ENCODE measurements around the gene GIPC3.

The GIPC3 gene, protein sequence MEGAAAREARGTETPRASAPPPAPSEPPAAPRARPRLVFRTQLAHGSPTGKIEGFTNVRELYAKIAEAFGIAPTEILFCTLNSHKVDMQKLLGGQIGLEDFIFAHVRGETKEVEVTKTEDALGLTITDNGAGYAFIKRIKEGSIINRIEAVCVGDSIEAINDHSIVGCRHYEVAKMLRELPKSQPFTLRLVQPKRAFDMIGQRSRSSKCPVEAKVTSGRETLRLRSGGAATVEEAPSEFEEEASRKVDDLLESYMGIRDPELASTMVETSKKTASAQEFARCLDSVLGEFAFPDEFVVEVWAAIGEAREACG

DNA sequence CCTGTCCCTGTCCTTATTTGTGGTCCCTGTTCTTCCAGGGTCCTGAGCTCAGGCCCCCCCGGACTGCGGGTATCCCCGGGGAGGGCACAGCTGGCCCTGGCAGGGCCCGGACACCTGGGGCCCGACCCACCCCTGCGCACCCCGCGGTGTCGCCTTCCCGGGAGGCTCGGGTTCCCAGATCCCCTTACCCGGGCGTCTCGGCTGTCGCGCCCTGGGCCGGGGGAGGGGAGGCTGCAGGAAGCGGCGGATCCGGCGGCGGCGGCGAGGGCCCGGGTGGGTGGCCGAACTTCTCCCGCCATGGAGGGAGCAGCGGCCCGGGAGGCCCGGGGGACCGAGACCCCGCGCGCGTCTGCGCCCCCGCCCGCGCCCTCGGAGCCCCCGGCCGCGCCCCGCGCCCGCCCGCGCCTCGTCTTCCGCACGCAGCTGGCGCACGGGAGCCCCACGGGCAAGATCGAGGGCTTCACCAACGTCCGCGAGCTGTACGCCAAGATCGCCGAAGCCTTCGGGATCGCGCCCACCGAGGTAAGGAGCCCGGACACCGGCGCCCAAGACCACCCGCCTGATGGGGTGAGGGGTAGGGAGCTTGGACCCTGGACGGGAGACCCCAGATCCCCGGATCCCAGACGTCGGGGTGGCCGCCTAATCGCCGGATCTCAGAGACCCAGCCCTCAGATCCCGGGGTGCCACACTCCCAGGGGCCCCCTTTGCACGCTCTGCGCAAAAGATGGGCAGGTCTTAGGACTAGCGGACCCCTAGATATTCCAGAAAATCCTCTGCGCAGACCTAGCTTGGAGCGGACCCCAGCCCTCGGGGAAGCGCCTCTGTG is at the start of gene GIPC3:
Gene GIPC3, plus strand, starts transcription at position 178 of the 826 bp plus-strand sequence. Its CDS starts 120 bp downstream, at position 298.
- no peak for DNase-seq (ENCODE audit: low read depth)

DNA sequence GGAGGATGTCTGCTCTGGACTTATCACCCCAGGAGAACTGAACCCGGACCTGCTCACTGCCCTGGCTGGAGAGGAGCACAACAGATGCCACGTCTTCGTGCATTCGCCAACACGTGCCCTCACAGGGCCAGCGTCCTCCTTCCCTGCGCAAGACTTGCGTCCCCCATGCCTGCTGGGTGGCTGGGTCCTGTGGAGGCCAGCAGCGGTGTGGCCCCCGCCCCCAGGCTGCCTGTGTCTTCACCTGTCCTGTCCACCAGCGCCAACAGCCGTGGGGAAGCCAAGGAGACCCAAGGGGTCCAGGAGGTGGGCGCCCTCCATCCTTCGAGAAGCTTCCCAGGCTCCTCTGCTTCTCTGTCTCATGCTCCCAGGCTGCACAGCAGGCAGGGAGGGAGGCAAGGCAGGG is 49.7 kb upstream of the GIPC3 start:
- no peak for DNase-seq (ENCODE audit: low read depth)

GRCh38 chr19:3535981-3536380 is 49.3 kb upstream of the GIPC3 start:
- DNase-seq (ENCODE audit: low read depth): no peak

DNA sequence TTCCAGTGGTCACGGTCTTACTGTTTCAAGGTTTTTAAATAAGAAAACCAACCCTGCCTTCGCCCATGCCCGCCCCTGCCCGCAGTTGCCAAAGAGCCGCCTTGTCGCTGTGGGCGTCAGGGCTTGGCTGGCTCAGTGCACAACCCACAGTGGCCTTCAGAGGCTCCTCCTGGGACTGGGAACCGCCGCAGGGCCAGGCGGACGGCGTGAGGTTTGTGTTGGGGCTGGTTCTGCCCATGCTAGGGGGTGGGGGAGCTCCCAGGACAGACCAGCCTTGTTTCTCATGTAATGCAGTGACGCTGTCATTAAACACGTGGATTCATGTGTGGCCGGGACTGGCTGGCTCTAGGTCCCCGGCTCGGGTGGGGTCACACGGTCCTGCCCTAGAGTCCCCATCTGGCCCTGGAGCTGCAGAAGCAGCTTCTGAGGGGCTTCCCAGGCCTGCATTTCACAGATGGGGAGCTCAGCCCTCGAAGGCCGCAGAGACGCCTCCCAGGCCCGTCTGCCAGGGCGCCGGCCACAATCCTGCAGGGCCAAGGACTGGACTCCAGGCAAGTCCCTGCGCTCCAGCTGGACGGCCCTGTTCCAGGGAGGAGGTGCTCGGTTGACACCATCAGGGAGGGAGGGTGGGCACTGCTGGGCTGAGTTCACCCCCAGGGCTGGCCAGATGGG is 48.7 kb upstream of the GIPC3 start:
- DNase-seq (ENCODE audit: low read depth): no peak

DNA sequence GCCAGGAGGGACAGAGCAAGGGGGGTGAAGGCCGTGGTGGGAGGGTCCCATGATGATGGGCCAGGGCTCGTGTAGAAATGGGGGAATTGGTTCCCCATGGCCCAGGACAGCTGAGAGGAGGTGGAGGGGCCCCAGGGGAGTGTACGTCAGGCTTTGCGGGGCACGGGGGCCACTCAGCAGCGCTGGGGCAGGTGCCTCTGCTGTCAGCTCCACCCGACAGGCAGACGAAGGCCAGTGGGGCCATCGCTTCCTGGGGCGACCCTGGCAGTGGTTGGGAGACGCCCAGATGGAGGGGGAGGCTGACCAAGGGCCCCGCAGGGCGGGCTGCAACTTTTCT is 48.2 kb upstream of the GIPC3 start:
- DNase-seq (ENCODE audit: low read depth): no peak

- no peak for DNase-seq (ENCODE audit: low read depth)
These were observed 47.6 kb upstream of the GIPC3 start for GRCh38 chr19:3537438-3538240.

DNA sequence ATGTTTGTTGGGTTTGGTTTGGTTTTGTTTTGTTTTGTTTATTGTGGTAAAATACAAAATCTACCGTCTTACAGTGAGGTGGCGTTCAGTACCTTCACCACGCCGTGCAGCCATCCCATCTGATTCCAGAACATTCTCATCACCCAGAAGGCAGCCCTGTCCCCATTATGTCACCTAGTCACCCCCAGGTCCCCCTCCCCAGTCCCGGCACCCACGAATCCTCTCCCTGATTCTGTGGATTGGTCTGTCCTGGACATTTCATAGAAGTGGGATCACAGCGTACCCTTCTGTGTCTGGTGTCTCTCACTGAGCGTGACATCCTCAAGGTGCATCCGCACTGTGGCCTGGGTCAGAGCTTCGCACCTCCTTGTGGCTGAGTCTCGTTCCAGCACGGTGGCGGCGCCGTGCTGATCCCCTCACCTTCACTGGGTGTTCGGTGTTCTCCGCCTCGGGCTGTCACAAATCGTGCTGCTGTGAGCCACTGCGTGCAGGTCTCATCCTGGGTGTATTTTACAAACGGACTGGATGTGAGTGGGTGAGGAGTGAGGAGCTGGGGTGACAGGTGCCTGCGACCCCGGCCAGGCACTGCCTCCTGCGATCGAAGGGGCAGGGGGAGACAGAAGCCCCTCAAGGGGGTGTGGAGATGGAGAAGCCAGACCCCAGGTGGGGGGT is 46.9 kb upstream of the GIPC3 start:
- DNase-seq (ENCODE audit: low read depth): no peak

GRCh38 chr19:3538965-3539755 is 46.1 kb upstream of the GIPC3 start, which contains the start of gene TEKTIP1:
Gene TEKTIP1 (plus strand): TSS chr19:3539174. CDS start chr19:3539178, 4 bp downstream.
- no peak for DNase-seq (ENCODE audit: low read depth)

- DNase-seq (ENCODE audit: low read depth): no peak
These were observed 45.5 kb upstream of the GIPC3 start for GRCh38 chr19:3539756-3540118.

- DNase-seq (ENCODE audit: low read depth): no peak
These were observed 41.9 kb upstream of the GIPC3 start for GRCh38 chr19:3543150-3544057.

- no peak for DNase-seq (ENCODE audit: low read depth)
These were observed 41.3 kb upstream of the GIPC3 start for GRCh38 chr19:3544058-3544376.

- peak; percentile 17 for DNase-seq (ENCODE audit: low read depth)
These were observed 40.3 kb upstream of the GIPC3 start for GRCh38 chr19:3544742-3545668.

- DNase-seq (ENCODE audit: low read depth): no peak
These were observed 39.6 kb upstream of the GIPC3 start for GRCh38 chr19:3545669-3546034.

DNA sequence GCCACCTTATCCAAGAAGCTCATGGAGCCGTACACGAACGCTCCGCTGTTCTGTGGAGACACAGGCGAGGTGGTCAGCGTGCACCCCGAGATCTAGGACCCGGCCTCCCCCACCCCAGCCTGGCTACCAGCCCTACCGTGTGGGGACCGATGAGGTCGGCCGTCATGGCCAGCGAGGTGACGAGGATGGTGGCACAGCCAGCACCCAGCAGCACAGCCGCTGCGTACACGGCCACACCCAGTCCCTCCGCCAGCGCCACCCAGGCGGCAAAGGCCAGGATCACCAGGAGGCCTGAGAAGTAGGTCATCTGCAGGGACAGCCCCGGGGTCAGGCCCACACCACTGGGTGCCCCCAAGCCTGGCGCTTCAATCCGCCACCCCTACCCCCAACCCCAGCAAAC is 39.2 kb upstream of the GIPC3 start:
- DNase-seq (ENCODE audit: low read depth): no peak

GRCh38 chr19:3547301-3547731 is 38.0 kb upstream of the GIPC3 start:
- DNase-seq (ENCODE audit: low read depth): no peak

GRCh38 chr19:3547767-3548282 is 37.5 kb upstream of the GIPC3 start:
- no peak for DNase-seq (ENCODE audit: low read depth)

GRCh38 chr19:3548606-3549005 is 36.7 kb upstream of the GIPC3 start:
- no peak for DNase-seq (ENCODE audit: low read depth)

DNA sequence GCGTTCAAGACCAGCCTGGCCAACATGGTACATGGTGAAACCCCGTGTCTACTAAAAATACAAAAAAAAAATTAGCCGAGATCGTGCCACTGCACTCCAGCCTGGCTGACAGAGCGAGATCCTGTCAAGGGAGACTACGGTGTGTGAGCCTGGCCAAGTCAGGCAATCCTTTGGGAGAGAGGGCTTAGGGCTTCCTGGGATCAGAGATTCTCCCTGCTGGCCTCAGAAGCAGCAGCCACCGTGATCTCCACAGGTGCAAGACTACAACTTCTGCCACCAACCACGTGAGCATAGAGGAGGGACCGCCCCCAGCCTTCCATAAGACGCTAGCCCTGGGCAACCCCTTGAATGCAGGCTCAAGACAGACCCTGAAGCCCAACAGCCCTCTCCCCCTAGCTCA is 35.5 kb upstream of the GIPC3 start:
- no peak for DNase-seq (ENCODE audit: low read depth)
